Parathyroid adenoma (tissue), 2 donors: ENCODE data around the gene GPN3.

Source experiments
- H2AFZ ChIP-seq: fragments of 300-600 bp; sonication (generic); one replicate; pipeline ENCODE4 v1.7.0; 2017; ENCODE audit warnings: antibody characterized with exemption, mild to moderate bottlenecking
- H3K27ac ChIP-seq: fragments of 300-600 bp; sonication (generic); one replicate; pipeline ENCODE4 v1.7.0; 2017
- H3K27me3 ChIP-seq: fragments of 300-600 bp; sonication (generic); one replicate; pipeline ENCODE4 v1.7.0; 2017; ENCODE audit warnings: low read length; ENCODE audit not compliant: control insufficient read depth, insufficient read depth
- H3K36me3 ChIP-seq: fragments of 300-600 bp; sonication (generic); one replicate; pipeline ENCODE4 v1.7.0; 2017; ENCODE audit warnings: low read length; ENCODE audit not compliant: control insufficient read depth, insufficient read depth
- H3K4me1 ChIP-seq: fragments of 300-600 bp; sonication (generic); one replicate; pipeline ENCODE4 v1.7.0; 2017; ENCODE audit warnings: control low read depth
- H3K4me2 ChIP-seq: fragments of 300-600 bp; sonication (generic); one replicate; pipeline ENCODE4 v1.7.0; 2017; ENCODE audit warnings: low read length
- H3K4me3 ChIP-seq: fragments of 300-600 bp; sonication (generic); one replicate; pipeline ENCODE4 v1.7.0; 2017; ENCODE audit warnings: low read depth, low read length
- H3K79me2 ChIP-seq: fragments of 300-600 bp; sonication (generic); one replicate; pipeline ENCODE4 v1.7.0; 2017; ENCODE audit warnings: control low read depth
- H3K9ac ChIP-seq: fragments of 300-600 bp; sonication (generic); one replicate; pipeline ENCODE4 v1.7.0; 2017; ENCODE audit warnings: mild to moderate bottlenecking
- H3K9me3 ChIP-seq: fragments of 300-600 bp; sonication (generic); one replicate; pipeline ENCODE4 v1.7.0; 2017; ENCODE audit warnings: low read length; ENCODE audit not compliant: control insufficient read depth
- CTCF ChIP-seq: fragments of 300-600 bp; sonication (generic); IDR thresholded peaks from one replicate; pipeline ENCODE4 v1.7.0; 2017; ENCODE audit warnings: antibody characterized with exemption, mild to moderate bottlenecking
- donor health status: primary hyperparathyroidism.

GPN3 gene

GRCh38 chr12:110508071-110508586 lies 40.1 kb upstream of the GPN3 start:
- Histone ChIP-seq H3K4me3 (no peak overlapping the region), H3K36me3 (no peaks in the 10 kb centered on the region), H3K9ac (no peak overlapping the region), H3K4me2 (no peak overlapping the region), H3K27me3 (no peaks in the 10 kb centered on the region), H2AFZ (no peak overlapping the region), H3K9me3 (no peaks in the 10 kb centered on the region), H3K4me1 (no peaks in the 10 kb centered on the region), H3K79me2 (no peaks in the 10 kb centered on the region), H3K27ac (no peak overlapping the region)
- no peak for TF ChIP-seq CTCF

DNA sequence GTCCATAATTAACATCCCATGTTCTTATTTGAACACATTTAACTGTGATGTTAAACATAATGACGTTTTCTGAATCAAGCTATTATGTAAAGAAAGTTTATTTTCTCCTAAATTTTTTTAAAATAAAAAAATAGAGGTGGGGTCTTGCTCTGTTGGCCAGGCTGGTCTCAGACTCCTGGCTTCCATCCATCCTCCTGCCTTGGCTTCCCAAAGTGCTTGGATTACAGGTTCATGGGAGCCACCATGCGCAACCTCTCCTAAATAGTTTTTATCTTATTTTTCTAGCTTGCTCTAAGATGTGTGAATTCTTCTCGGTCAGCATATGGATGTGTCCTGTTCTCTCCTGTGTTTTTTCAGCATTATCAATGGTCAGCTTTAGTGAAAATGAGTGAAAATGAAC lies 37.3 kb upstream of the GPN3 start:
- Histone ChIP-seq H3K9ac (no peak overlapping the region), H3K4me3 (no peak overlapping the region), H3K27ac (no peak overlapping the region), H3K36me3 (no peaks in the 10 kb centered on the region), H2AFZ (no peak overlapping the region), H3K4me1 (peaks cover 5% of the 10 kb centered on the region), H3K27me3 (no peaks in the 10 kb centered on the region), H3K4me2 (no peak overlapping the region), H3K79me2 (peaks cover 9% of the 10 kb centered on the region), H3K9me3 (no peaks in the 10 kb centered on the region)
- no peak for TF ChIP-seq CTCF

DNA sequence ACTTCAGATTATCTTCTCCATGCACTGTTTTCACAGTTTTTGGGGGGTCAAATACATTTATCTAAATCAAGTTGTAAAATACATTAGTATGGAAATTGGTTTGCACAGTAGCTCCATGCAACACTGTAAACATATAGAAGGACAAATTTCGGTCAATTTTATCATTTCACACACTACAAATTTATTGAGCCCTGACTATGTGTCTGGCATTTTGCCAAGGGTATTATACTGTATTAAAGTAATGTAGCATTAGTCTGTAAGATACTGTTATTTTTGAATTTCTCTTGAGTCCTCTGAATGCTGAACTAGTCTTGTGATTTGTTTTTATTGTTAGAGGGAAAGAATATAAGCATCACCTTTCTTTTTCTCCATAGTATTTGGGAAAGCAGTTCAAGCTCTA lies 35.4 kb upstream of the GPN3 start:
- no peak overlapping the region for H2AFZ ChIP-seq
- H3K79me2 ChIP-seq = peaks cover 20% of the 10 kb centered on the region
- H3K9me3 ChIP-seq = no peaks in the 10 kb centered on the region
- H3K4me1 ChIP-seq = peaks cover 6% of the 10 kb centered on the region
- no peak overlapping the region for H3K27ac ChIP-seq
- H3K4me3 ChIP-seq = no peak overlapping the region
- TF ChIP-seq CTCF = no peak
- no peak overlapping the region for H3K9ac ChIP-seq
- no peaks in the 10 kb centered on the region for H3K36me3 ChIP-seq
- no peak overlapping the region for H3K4me2 ChIP-seq
- H3K27me3 ChIP-seq = no peaks in the 10 kb centered on the region

- Histone ChIP-seq H3K4me1 (peaks cover 6% of the 10 kb centered on the region), H2AFZ (peak within 1 kb of the TSS; percentile 91), H3K27ac (peak within 1 kb of the TSS; percentile 75), H3K9ac (peak within 1 kb of the TSS; percentile 62), H3K79me2 (peaks cover 26% of the 10 kb centered on the region), H3K9me3 (no peaks in the 10 kb centered on the region), H3K27me3 (no peaks in the 10 kb centered on the region), H3K36me3 (no peaks in the 10 kb centered on the region), H3K4me3 (peak within 1 kb of the TSS; percentile 92), H3K4me2 (peak within 1 kb of the TSS; percentile 64)
- TF ChIP-seq CTCF = no peak
Observed at GRCh38 chr12:110501752-110502738, 34.0 kb upstream of the GPN3 start, which contains the start of the genes RAD9B and VPS29. Gene RAD9B (plus strand): TSS chr12:110502331. CDS start chr12:110502338, 7 bp downstream. Gene VPS29 (minus strand): TSS chr12:110502111. CDS start chr12:110502051, 60 bp downstream.
